Gastroesophageal sphincter (tissue), 3 donors: ENCODE results near the gene PFKFB4.
A peak's percentile ranks its signal among the peaks of the same experiment; 100 is the strongest.

Experiments
- CTCF ChIP-seq, 4 experiments: fragments of 200-600 bp in 2 of 4; fragments of 450-650 bp in 2 of 4; sonication (generic) in 1 of 4; IDR thresholded peaks; one replicate each; pipeline ENCODE4 v1.5.1; 2017 to 2019; ENCODE audit warnings: antibody characterized with exemption in 4 of 4, mild to moderate bottlenecking in 2 of 4, moderate library complexity in 2 of 4
- POLR2A ChIP-seq, 2 donors: fragments of 450-650 bp; IDR thresholded peaks; one replicate each; pipeline ENCODE4 v1.6.1; 2017; ENCODE audit warnings: antibody characterized with exemption in 2 of 2, mild to moderate bottlenecking in 2 of 2, moderate library complexity in 1 of 2
- POLR2AphosphoS5 ChIP-seq: sonication (generic); formaldehyde crosslinking; IDR thresholded peaks from one replicate; pipeline ENCODE4 v1.6.1; 2017; ENCODE audit warnings: antibody characterized with exemption

DNA sequence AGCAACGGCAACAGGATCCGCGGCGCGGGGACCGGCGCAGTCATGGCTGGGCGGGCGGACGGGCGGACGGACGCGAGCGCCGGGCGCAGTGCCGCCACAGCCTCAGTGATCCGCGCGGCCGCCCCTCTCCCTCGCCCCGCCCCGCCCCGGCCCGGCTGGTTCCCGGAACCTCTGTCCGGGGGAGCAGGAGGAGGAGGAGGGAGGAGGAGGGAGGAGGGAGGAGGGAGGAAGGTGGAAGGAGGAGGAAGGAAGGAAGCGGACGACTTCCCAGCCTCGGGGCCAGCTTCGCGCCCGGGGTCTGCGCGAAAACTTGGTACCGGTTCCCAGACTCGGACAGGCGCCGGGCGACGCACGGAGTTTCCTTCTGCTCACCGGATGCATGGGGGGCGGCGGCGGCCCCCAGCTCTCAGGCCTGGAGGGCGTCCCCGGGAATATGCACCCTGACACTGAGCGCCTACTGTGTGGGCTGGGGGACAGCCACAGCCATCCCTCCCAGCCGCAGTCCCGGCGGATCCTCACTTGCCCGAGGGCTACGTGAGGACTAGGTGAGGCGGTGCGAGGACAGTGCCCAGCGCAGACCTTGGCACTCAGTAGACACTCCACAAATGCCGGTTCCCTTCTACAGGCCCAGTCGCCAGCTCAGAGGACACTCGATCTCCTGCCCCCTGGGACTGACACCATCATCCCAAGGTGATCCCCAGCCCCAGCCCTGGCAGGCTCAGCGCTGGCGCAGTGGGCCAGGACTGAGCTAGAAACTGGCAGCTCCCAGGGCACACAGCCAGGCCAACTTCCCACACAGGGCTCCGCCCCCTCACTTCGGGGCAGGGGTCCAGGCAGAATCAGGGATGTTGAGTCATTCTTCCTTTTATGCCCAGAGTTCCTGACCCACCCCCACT lies 52.3 kb downstream of the PFKFB4 start, which contains the start of gene SHISA5:
- TF ChIP-seq CTCF (IDR thresholded peaks at IDR 0.05) (peak in 1 of 4 experiments; percentile 13), POLR2AphosphoS5 (peak; percentile 80), POLR2A (IDR thresholded peaks at IDR 0.05) (peak; percentile 59 to 69)
